Adipocyte (in vitro differentiated cells): ENCODE data around the gene PSMB7.
A peak's percentile ranks its signal among the peaks of the same experiment; 100 is the strongest.

Experiments used
- DNase-seq: peaks from one replicate; pipeline ENCODE4 v3.0.0-alpha.2; 2015; ENCODE audit warnings: low read depth
- H3K27me3 ChIP-seq: replicated peaks from 2 replicates; pipeline ENCODE4 v1.7.0; 2013; ENCODE audit warnings: mild to moderate bottlenecking, low read length, moderate library complexity; ENCODE audit not compliant: control insufficient read depth, insufficient read depth
- H3K36me3 ChIP-seq: 2 replicates; pipeline ENCODE4 v1.7.0; 2013; ENCODE audit warnings: low read length, mild to moderate bottlenecking, moderate library complexity; ENCODE audit not compliant: control insufficient read depth, insufficient read depth, severe bottlenecking
- H3K4me1 ChIP-seq: 2 replicates; pipeline ENCODE4 v1.7.0; 2013; ENCODE audit warnings: mild to moderate bottlenecking, low read length, moderate library complexity; ENCODE audit not compliant: control insufficient read depth, insufficient read depth
- H3K4me3 ChIP-seq: 2 replicates; pipeline ENCODE4 v1.7.0; 2013; ENCODE audit warnings: mild to moderate bottlenecking, low read length, moderate library complexity
- H3K9ac ChIP-seq: 2 replicates; pipeline ENCODE4 v1.7.0; 2013; ENCODE audit warnings: mild to moderate bottlenecking, low read length, moderate library complexity
- H3K9me3 ChIP-seq: 2 replicates; pipeline ENCODE4 v1.7.0; 2013; ENCODE audit warnings: mild to moderate bottlenecking, low read length, moderate library complexity; ENCODE audit not compliant: control insufficient read depth

PSMB7 gene

GRCh38 chr9:124359855-124360678 is 55.2 kb downstream of the PSMB7 start:
- Histone ChIP-seq H3K9me3 (no peaks in the 10 kb centered on the region), H3K27me3 (no peaks in the 10 kb centered on the region), H3K4me1 (no peaks in the 10 kb centered on the region), H3K9ac (no peak overlapping the region), H3K36me3 (peaks cover 27% of the 10 kb centered on the region), H3K4me3 (no peak overlapping the region)
- DNase-seq = no peak

GRCh38 chr9:124359426-124359825 is 55.8 kb downstream of the PSMB7 start:
- Histone ChIP-seq H3K9ac (no peak overlapping the region), H3K9me3 (no peaks in the 10 kb centered on the region), H3K4me1 (peaks cover 3% of the 10 kb centered on the region), H3K4me3 (no peak overlapping the region), H3K27me3 (no peaks in the 10 kb centered on the region), H3K36me3 (peaks cover 27% of the 10 kb centered on the region)
- DNase-seq = no peak

DNA sequence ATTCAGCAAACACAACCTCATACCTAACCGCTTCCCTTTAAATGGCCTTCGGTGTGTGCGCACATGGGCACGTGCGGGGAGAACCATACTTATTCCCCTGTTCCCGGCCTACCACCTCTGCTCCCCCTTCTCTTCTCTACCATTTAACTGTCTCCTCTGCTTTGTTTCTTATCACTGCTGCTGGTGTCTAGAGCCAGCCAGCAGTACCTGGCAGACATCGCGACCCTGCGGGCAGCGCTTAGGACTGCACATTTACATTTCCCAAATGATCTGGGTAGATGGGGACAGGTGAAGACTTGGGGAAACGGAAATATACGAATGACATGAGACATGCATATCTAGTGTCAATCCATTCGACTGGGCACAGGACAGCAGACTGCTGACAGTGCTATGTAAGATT is 56.6 kb downstream of the PSMB7 start:
- H3K27me3 ChIP-seq = no peaks in the 10 kb centered on the region
- no peaks in the 10 kb centered on the region for H3K9me3 ChIP-seq
- no peak overlapping the region for H3K4me3 ChIP-seq
- H3K4me1 ChIP-seq = peaks cover 10% of the 10 kb centered on the region
- DNase-seq = no peak
- H3K9ac ChIP-seq = no peak overlapping the region
- peaks cover 28% of the 10 kb centered on the region for H3K36me3 ChIP-seq

DNA sequence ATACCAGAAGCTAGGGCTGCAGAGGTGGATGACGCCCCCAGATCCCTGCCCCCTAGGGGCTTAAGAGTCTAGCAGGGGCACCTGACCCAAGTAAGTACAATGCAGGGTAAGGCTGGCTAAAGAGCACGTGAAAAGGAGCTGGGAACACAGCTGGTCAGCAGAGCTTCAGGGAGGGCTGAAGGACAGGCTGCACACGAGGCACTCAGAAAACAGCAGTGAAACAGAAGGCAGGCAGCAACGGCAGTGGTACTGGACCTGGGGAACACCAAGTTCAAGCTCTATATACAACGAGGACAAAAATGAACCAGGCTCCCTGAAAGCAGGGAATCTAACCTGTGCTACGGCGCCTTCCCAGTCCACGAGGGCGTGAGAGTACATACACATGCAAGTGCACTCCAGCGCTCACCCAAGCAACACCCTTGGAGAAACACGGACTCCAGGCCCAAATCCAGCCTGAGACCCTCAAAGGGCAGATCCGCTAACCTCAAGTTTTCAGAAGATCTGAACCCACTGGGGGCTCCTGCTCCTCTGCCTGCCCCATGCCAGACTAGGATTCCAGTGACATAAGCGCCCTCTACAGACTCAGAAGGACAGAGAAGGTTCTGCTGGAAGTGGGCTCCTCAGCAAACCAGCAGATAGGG is 57.4 kb downstream of the PSMB7 start:
- H3K36me3 ChIP-seq = peaks cover 29% of the 10 kb centered on the region
- H3K4me1 ChIP-seq = peaks cover 15% of the 10 kb centered on the region
- H3K9ac ChIP-seq = no peak overlapping the region
- no peak overlapping the region for H3K4me3 ChIP-seq
- H3K9me3 ChIP-seq = no peaks in the 10 kb centered on the region
- no peaks in the 10 kb centered on the region for H3K27me3 ChIP-seq
- no peak for DNase-seq

- Histone ChIP-seq H3K9me3 (no peaks in the 10 kb centered on the region), H3K9ac (no peak overlapping the region), H3K36me3 (peaks cover 38% of the 10 kb centered on the region), H3K4me1 (peaks cover 23% of the 10 kb centered on the region), H3K4me3 (no peak overlapping the region), H3K27me3 (no peaks in the 10 kb centered on the region)
- DNase-seq = no peak
These were observed 58.4 kb downstream of the PSMB7 start for GRCh38 chr9:124356745-124357390.

DNA sequence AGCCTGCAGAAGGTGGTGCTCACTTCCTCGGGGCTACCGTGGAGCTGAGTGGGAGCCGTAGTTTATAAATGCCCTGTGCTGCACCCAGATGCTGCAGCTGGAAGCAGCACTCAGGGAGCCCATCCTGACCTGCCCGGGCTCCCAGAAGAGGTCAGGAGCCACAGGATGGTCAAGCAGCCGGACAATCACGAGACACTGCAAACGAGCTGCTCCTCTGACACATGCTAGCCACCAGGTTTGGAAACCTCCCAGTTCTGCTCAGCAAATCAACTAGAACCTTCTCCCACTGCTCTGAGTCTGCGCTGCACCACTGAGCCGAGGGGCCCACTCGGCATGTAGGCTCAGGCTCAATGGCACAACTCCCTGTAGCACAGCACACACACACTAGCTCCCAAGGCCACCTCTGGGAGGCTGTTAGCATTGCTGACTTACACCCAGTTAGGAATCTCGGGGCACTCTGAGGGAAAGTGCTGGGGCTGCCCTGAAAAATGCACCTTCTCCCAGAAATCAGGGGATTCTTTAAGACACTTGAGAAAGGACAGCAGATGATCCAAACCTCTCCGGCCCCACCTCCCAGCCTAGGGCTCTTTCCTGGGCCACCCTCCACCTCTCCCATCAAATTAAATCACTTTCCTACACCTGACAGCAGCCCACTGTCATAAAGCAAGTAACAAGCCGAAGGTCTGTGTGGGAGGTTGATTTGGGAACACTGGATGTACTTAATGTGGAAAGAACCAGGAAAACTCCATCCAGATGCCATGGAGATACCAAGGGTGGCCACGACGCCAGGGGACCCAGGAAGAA is 59.1 kb downstream of the PSMB7 start:
- Histone ChIP-seq H3K4me3 (no peak overlapping the region), H3K9ac (no peak overlapping the region), H3K36me3 (peaks cover 45% of the 10 kb centered on the region), H3K9me3 (no peaks in the 10 kb centered on the region), H3K4me1 (peaks cover 23% of the 10 kb centered on the region), H3K27me3 (no peaks in the 10 kb centered on the region)
- no peak for DNase-seq

- H3K27me3 ChIP-seq = no peaks in the 10 kb centered on the region
- H3K9me3 ChIP-seq = no peaks in the 10 kb centered on the region
- H3K9ac ChIP-seq = no peak overlapping the region
- peaks cover 23% of the 10 kb centered on the region for H3K4me1 ChIP-seq
- no peak for DNase-seq
- no peak overlapping the region for H3K4me3 ChIP-seq
- peaks cover 49% of the 10 kb centered on the region for H3K36me3 ChIP-seq
These were observed 60.0 kb downstream of the PSMB7 start for GRCh38 chr9:124355039-124355940.

GRCh38 chr9:124354346-124355038 is 60.8 kb downstream of the PSMB7 start:
- Histone ChIP-seq H3K9ac (no peak overlapping the region), H3K4me3 (no peak overlapping the region), H3K4me1 (peaks cover 23% of the 10 kb centered on the region), H3K27me3 (no peaks in the 10 kb centered on the region), H3K36me3 (peaks cover 57% of the 10 kb centered on the region), H3K9me3 (no peaks in the 10 kb centered on the region)
- no peak for DNase-seq

DNA sequence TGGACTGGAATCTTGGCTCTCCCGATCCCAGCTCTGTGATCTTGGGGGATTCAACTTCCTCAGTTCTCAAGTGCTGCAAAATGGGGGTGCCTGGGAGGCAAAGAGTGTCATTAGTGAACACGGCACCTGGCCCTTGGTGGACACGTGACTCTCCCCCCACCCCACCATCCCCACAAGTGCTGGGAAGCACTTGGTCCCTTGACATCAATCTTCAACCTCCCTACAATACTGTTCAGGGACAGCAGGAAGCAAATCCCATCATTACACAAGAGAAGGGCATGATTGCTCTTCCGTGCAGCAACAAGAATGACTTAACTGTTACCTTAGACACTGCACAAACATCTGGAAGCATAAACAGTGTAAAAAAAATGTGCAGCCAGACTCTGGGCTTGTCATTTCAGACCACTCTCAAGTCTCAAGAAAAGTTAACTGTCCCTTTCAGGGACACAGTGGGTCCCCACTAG is 61.4 kb downstream of the PSMB7 start:
- H3K36me3 ChIP-seq = peaks cover 63% of the 10 kb centered on the region
- no peaks in the 10 kb centered on the region for H3K27me3 ChIP-seq

More for the DNA sequence above, 61.4 kb downstream of the PSMB7 start:
- Histone ChIP-seq H3K9ac (no peak overlapping the region), H3K4me3 (no peak overlapping the region), H3K4me1 (peaks cover 23% of the 10 kb centered on the region), H3K9me3 (no peaks in the 10 kb centered on the region)
- peak; percentile 28 for DNase-seq
